ENCODE measurements around the gene IRGC.

The IRGC gene

DNA sequence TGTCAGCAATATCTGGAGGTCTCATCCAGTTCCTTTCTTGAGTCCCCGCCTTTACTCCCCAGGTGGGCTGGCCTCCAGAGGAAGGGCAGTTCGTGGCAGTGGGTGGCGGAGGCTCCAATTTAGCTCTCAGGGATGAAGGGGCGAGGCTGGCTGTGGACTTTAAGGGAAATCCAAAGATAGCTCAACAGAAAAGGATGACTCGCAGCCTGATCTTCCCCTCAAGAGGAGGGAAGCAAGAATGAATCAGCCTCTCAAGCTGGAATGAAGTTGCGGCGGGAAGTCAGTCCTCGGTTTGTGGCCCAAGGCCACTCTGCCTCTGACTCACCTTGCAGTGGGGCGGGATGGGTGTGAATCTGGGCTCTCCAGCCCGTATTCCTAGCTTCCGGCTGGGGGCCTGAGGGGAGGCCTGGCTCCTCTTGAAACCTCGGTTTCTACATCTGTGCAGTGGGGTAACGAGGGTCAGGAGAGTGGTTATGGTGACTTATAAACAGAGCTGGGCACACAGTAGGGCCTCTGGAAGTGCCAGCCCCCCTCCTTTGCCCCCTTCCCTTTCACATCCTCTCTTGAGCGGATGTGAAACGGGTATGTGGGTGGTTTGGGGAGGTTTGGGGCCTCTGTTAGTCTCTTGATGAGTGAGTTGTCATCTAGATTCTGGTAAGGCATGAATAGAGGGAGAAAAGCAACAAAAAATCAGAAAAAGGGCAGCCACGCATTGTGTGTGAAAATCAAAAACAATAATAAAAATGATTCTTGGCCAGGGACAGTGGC, 49.4 kb downstream of the IRGC start (continued):
- TF ChIP-seq KLF10 (tag by site-specific recombination; IDR thresholded peaks at IDR 0.05) = no peak
- TF ChIP-seq ZNF239 (tag by site-specific recombination; IDR thresholded peaks at IDR 0.05) = no peak
- no peak for TF ChIP-seq ZNF416 (tag by site-specific recombination; IDR thresholded peaks at IDR 0.05)
- no peak for TF ChIP-seq ZNF548 (tag by site-specific recombination; IDR thresholded peaks at IDR 0.05)
- TF ChIP-seq, protein P1, sequence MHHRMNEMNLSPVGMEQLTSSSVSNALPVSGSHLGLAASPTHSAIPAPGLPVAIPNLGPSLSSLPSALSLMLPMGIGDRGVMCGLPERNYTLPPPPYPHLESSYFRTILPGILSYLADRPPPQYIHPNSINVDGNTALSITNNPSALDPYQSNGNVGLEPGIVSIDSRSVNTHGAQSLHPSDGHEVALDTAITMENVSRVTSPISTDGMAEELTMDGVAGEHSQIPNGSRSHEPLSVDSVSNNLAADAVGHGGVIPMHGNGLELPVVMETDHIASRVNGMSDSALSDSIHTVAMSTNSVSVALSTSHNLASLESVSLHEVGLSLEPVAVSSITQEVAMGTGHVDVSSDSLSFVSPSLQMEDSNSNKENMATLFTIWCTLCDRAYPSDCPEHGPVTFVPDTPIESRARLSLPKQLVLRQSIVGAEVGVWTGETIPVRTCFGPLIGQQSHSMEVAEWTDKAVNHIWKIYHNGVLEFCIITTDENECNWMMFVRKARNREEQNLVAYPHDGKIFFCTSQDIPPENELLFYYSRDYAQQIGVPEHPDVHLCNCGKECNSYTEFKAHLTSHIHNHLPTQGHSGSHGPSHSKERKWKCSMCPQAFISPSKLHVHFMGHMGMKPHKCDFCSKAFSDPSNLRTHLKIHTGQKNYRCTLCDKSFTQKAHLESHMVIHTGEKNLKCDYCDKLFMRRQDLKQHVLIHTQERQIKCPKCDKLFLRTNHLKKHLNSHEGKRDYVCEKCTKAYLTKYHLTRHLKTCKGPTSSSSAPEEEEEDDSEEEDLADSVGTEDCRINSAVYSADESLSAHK (tag by site-specific recombination; IDR thresholded peaks at IDR 0.05) = no peak
- no peak for TF ChIP-seq ZNF423 (tag by site-specific recombination; IDR thresholded peaks at IDR 0.05)
- TF ChIP-seq ZNF791 (tag by site-specific recombination; IDR thresholded peaks at IDR 0.05) = no peak
- no peak for TF ChIP-seq GFI1B (tag by site-specific recombination; IDR thresholded peaks at IDR 0.05)
- TF ChIP-seq ZSCAN30 (tag by site-specific recombination; IDR thresholded peaks at IDR 0.05) = no peak
- TF ChIP-seq ZNF654 (tag by site-specific recombination; IDR thresholded peaks at IDR 0.05; ENCODE audit: low read depth) = no peak
- no peak for TF ChIP-seq ZNF23 (tag by site-specific recombination; IDR thresholded peaks at IDR 0.05; ENCODE audit: borderline replicate concordance)
- TF ChIP-seq TCF7L2 (IDR thresholded peaks at IDR 0.05; ENCODE audit: borderline replicate concordance, low read depth, low read length) = no peak
- TF ChIP-seq, protein P2, sequence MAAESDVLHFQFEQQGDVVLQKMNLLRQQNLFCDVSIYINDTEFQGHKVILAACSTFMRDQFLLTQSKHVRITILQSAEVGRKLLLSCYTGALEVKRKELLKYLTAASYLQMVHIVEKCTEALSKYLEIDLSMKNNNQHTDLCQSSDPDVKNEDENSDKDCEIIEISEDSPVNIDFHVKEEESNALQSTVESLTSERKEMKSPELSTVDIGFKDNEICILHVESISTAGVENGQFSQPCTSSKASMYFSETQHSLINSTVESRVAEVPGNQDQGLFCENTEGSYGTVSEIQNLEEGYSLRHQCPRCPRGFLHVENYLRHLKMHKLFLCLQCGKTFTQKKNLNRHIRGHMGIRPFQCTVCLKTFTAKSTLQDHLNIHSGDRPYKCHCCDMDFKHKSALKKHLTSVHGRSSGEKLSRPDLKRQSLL (tag by site-specific recombination; IDR thresholded peaks at IDR 0.05) = no peak
- peak; percentile 56; the same call in 1 of the 2 replicates for TF ChIP-seq EGR2 (tag by site-specific recombination; IDR thresholded peaks at IDR 0.05; ENCODE audit: low read depth)
- no peak for TF ChIP-seq ZNF843 (tag by site-specific recombination; IDR thresholded peaks at IDR 0.05)
- peak; percentile 90 for TF ChIP-seq ZNF660 (tag by site-specific recombination; IDR thresholded peaks at IDR 0.05)
- TF ChIP-seq ZBTB8A (tag by site-specific recombination; IDR thresholded peaks at IDR 0.05) = 0 out of 2 replicates have a peak, but pooled peaks have one; percentile 44
- TF ChIP-seq, protein P3, sequence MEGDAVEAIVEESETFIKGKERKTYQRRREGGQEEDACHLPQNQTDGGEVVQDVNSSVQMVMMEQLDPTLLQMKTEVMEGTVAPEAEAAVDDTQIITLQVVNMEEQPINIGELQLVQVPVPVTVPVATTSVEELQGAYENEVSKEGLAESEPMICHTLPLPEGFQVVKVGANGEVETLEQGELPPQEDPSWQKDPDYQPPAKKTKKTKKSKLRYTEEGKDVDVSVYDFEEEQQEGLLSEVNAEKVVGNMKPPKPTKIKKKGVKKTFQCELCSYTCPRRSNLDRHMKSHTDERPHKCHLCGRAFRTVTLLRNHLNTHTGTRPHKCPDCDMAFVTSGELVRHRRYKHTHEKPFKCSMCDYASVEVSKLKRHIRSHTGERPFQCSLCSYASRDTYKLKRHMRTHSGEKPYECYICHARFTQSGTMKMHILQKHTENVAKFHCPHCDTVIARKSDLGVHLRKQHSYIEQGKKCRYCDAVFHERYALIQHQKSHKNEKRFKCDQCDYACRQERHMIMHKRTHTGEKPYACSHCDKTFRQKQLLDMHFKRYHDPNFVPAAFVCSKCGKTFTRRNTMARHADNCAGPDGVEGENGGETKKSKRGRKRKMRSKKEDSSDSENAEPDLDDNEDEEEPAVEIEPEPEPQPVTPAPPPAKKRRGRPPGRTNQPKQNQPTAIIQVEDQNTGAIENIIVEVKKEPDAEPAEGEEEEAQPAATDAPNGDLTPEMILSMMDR (tag by site-specific recombination; IDR thresholded peaks at IDR 0.05) = no peak
- no peak for TF ChIP-seq ZNF404 (tag by site-specific recombination; IDR thresholded peaks at IDR 0.05)
- TF ChIP-seq, protein P4, sequence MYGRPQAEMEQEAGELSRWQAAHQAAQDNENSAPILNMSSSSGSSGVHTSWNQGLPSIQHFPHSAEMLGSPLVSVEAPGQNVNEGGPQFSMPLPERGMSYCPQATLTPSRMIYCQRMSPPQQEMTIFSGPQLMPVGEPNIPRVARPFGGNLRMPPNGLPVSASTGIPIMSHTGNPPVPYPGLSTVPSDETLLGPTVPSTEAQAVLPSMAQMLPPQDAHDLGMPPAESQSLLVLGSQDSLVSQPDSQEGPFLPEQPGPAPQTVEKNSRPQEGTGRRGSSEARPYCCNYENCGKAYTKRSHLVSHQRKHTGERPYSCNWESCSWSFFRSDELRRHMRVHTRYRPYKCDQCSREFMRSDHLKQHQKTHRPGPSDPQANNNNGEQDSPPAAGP (tag by site-specific recombination; IDR thresholded peaks at IDR 0.05) = peak; percentile 99
- TF ChIP-seq ZBTB21 (tag by site-specific recombination; IDR thresholded peaks at IDR 0.05) = peak; percentile 80
- TF ChIP-seq ZNF132 (tag by site-specific recombination; IDR thresholded peaks at IDR 0.05; ENCODE audit: borderline replicate concordance) = no peak
- no peak for TF ChIP-seq ZNF248 (tag by site-specific recombination; IDR thresholded peaks at IDR 0.05)
- no peak for TF ChIP-seq ZNF626 (tag by site-specific recombination; IDR thresholded peaks at IDR 0.05)
- TF ChIP-seq ZNF510 (tag by site-specific recombination; IDR thresholded peaks at IDR 0.05; ENCODE audit: insufficient replicate concordance) = no peak
- TF ChIP-seq ZNF24 (tag by site-specific recombination; IDR thresholded peaks at IDR 0.05) = peak; percentile 89
- no peak for TF ChIP-seq SETDB1 (IDR thresholded peaks at IDR 0.05; ENCODE audit: insufficient read length, low read length)
- TF ChIP-seq ZFP41 (tag by site-specific recombination; IDR thresholded peaks at IDR 0.05; ENCODE audit: borderline replicate concordance) = no peak
- no peak for TF ChIP-seq ZNF133 (tag by site-specific recombination; IDR thresholded peaks at IDR 0.05)
- TF ChIP-seq, protein P5, sequence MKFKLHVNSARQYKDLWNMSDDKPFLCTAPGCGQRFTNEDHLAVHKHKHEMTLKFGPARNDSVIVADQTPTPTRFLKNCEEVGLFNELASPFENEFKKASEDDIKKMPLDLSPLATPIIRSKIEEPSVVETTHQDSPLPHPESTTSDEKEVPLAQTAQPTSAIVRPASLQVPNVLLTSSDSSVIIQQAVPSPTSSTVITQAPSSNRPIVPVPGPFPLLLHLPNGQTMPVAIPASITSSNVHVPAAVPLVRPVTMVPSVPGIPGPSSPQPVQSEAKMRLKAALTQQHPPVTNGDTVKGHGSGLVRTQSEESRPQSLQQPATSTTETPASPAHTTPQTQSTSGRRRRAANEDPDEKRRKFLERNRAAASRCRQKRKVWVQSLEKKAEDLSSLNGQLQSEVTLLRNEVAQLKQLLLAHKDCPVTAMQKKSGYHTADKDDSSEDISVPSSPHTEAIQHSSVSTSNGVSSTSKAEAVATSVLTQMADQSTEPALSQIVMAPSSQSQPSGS (tag by site-specific recombination; IDR thresholded peaks at IDR 0.05; ENCODE audit: low read depth) = no peak
- no peak for TF ChIP-seq ZNF223 (tag by site-specific recombination; IDR thresholded peaks at IDR 0.05)
- TF ChIP-seq, protein P6, sequence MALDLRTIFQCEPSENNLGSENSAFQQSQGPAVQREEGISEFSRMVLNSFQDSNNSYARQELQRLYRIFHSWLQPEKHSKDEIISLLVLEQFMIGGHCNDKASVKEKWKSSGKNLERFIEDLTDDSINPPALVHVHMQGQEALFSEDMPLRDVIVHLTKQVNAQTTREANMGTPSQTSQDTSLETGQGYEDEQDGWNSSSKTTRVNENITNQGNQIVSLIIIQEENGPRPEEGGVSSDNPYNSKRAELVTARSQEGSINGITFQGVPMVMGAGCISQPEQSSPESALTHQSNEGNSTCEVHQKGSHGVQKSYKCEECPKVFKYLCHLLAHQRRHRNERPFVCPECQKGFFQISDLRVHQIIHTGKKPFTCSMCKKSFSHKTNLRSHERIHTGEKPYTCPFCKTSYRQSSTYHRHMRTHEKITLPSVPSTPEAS (tag by site-specific recombination; IDR thresholded peaks at IDR 0.05) = no peak
